HCT116 (cell line): ENCODE measurements around the gene MICU2. TPM values are rescaled to one million over a fixed set of nuclear protein-coding genes. Genes with fewer than 3 reads are reported as not detected.

Experiments
- ATAC-seq: fragments of 200-7000 bp; cut with Tn5 transposase; 2 replicates; pipeline ENCODE4 v1.9.1; 2020; ENCODE audit warnings: mild to moderate bottlenecking, moderate library complexity
- BruUV-seq: library from RNA; stranded (reverse); fragments of 400-500 nt; replicated peaks from 2 replicates; lab custom pipeline; 2021; lab: Mats Ljungman, UMichigan
- CTCF ChIA-PET: fragments of 300-600 bp; sonication (Branson Sonifier 250); formaldehyde crosslinking; loops from one replicate; lab custom pipeline; 2021; ENCODE audit warnings: antibody characterized with exemption; lab: Charles Lee
- POLR2A ChIA-PET: fragments of 300-600, 350-600 bp; sonication (Branson Sonifier 250); formaldehyde crosslinking; loops from one replicate; lab custom pipeline; 2021; ENCODE audit warnings: antibody characterized with exemption; lab: Charles Lee
- RAD21 ChIA-PET, 2 experiments: fragments of 300-600 bp; sonication (Branson Sonifier 250); formaldehyde crosslinking; loops; one replicate each; lab custom pipeline; 2023; ENCODE audit warnings: low total read pairs in 2 of 2; ENCODE audit not compliant: uncharacterized antibody in 2 of 2, unreplicated experiment in 2 of 2, low non-redundant PET in 1 of 2; lab: Charles Lee
- DNase-seq: peaks from one replicate; pipeline ENCODE4 v3.0.0-alpha.2; 2010; ENCODE audit warnings: low read depth, low spot score
- H2AFZ ChIP-seq: fragments of 200-600 bp; shearing (Covaris generic), sonication (generic); 2 replicates; pipeline ENCODE4 v1.6.1; 2017; ENCODE audit warnings: low read depth, mixed run types, mixed read lengths, antibody characterized with exemption, low read length; ENCODE audit not compliant: poor library complexity, severe bottlenecking
- H3K27ac ChIP-seq: 2 replicates; pipeline ENCODE4 v1.5.1; 2012; ENCODE audit warnings: low read depth, low read length
- H3K27me3 ChIP-seq: fragments of 200-600 bp; sonication (generic); 2 replicates; pipeline ENCODE4 v1.6.1; 2016; ENCODE audit warnings: mixed run types, low read length, mixed read lengths; ENCODE audit not compliant: insufficient read depth
- H3K36me3 ChIP-seq, 2 experiments: fragments of 200-500 bp in 1 of 2; fragments of 200-600 bp in 1 of 2; sonication (Bioruptor generic) in 1 of 2; sonication (generic) in 1 of 2; 2 replicates each; pipeline versions ENCODE4 v1.5.1 to v1.6.1; 2014 to 2016; ENCODE audit warnings: low read length in 2 of 2, inconsistent platforms in 1 of 2, mixed read lengths in 1 of 2, mixed run types in 1 of 2; ENCODE audit not compliant: insufficient read depth in 2 of 2, control insufficient read depth in 1 of 2
- H3K4me1 ChIP-seq, 2 experiments: fragments of 200-600 bp in 1 of 2; sonication (generic) in 1 of 2; 2 replicates each; pipeline versions ENCODE4 v1.5.1 to v1.6.1; 2012 to 2017; ENCODE audit warnings: low read length in 2 of 2, inconsistent platforms in 1 of 2, mild to moderate bottlenecking in 1 of 2, mixed read lengths in 1 of 2, mixed run types in 1 of 2, moderate library complexity in 1 of 2; ENCODE audit not compliant: insufficient read depth in 2 of 2, control insufficient read depth in 1 of 2
- H3K4me2 ChIP-seq: fragments of 200-600 bp; sonication (generic); 2 replicates; pipeline ENCODE4 v1.6.1; 2017; ENCODE audit warnings: mixed run types, low read length, mixed read lengths
- H3K4me3 ChIP-seq, 2 experiments: fragments of 200-600 bp in 1 of 2; sonication (generic) in 1 of 2; replicated peaks in 1 of 2; 2 replicates each; pipeline ENCODE4 v1.5.1; 2011 to 2016; ENCODE audit warnings: low read length in 2 of 2, control low read depth in 1 of 2, low read depth in 1 of 2, mild to moderate bottlenecking in 1 of 2, mixed read lengths in 1 of 2, mixed run types in 1 of 2
- H3K79me2 ChIP-seq: fragments of 200-600 bp; sonication (generic); 2 replicates; pipeline ENCODE4 v1.6.1; 2017; ENCODE audit warnings: mild to moderate bottlenecking, mixed run types, low read length, moderate library complexity, mixed read lengths; ENCODE audit not compliant: insufficient read depth
- H3K9ac ChIP-seq: fragments of 200-600 bp; sonication (generic); 2 replicates; pipeline ENCODE4 v1.6.1; 2016; ENCODE audit warnings: low read length, mixed read lengths
- H3K9me2 ChIP-seq: fragments of 200-600 bp; sonication (generic), shearing (Covaris generic); 2 replicates; pipeline ENCODE4 v1.6.1; 2017; ENCODE audit warnings: mixed run types, mild to moderate bottlenecking, moderate library complexity; ENCODE audit not compliant: insufficient read depth
- H3K9me3 ChIP-seq, 2 experiments: fragments of 200-500 bp in 1 of 2; fragments of 200-600 bp in 1 of 2; sonication (Bioruptor generic) in 1 of 2; sonication (generic) in 1 of 2; 2 replicates each; pipeline ENCODE4 v1.6.1; 2014 to 2017; ENCODE audit warnings: low read length in 2 of 2, mixed read lengths in 2 of 2, inconsistent platforms in 1 of 2, low read depth in 1 of 2, mild to moderate bottlenecking in 1 of 2, mixed run types in 1 of 2, moderate library complexity in 1 of 2; ENCODE audit not compliant: control insufficient read depth in 1 of 2, insufficient read depth in 1 of 2
- H4K20me1 ChIP-seq: fragments of 200-600 bp; sonication (generic), shearing (Covaris generic); 2 replicates; pipeline ENCODE4 v1.6.1; 2017; ENCODE audit warnings: mixed run types, mild to moderate bottlenecking, moderate library complexity; ENCODE audit not compliant: insufficient read depth
- ATF3 ChIP-seq: IDR thresholded peaks from 2 replicates; pipeline ENCODE4 v1.6.1; 2012
- ELF1 ChIP-seq: IDR thresholded peaks from 2 replicates; pipeline ENCODE4 v1.6.1; 2012; ENCODE audit warnings: low read depth, borderline replicate concordance
- EZH2 ChIP-seq: fragments of 200-600 bp; sonication (generic); IDR thresholded peaks from 2 replicates; pipeline ENCODE4 v1.6.1; 2017; ENCODE audit warnings: antibody characterized with exemption, mixed run types
- POLR2AphosphoS5 ChIP-seq: IDR thresholded peaks from 2 replicates; pipeline ENCODE4 v1.6.1; 2011; ENCODE audit warnings: mild to moderate bottlenecking, low read depth, low read length, moderate library complexity
- RAD21 ChIP-seq: IDR thresholded peaks from 2 replicates; pipeline ENCODE4 v1.6.1; 2012; ENCODE audit warnings: low read depth, mild to moderate bottlenecking
- REST ChIP-seq: IDR thresholded peaks from 2 replicates; pipeline ENCODE4 v1.6.1; 2012; ENCODE audit warnings: low read depth
- intact Hi-C: fragments of 100-400 bp; cut with micrococcal nuclease; formaldehyde crosslinking; loops from 2 replicates; pipeline ENCODE4 v1.10.0; 2022
- total RNA-seq: library from RNA; stranded (reverse); gene quantifications from one replicate; pipeline ENCODE4 v1.2.1, GENCODE V29; 2021; ENCODE audit not compliant: unreplicated experiment

The MICU2 gene
- total RNA-seq, 1 experiment from 2014 or later: 41.0 TPM

- Histone ChIP-seq H3K27me3 (no peaks in the 10 kb centered on the region), H3K9me2 (no peaks in the 10 kb centered on the region), H3K9me3 (no peaks in the 10 kb centered on the region), H3K36me3 (no peaks in the 10 kb centered on the region), H3K27ac (no peak overlapping the region), H3K9ac (no peak overlapping the region), H2AFZ (no peak overlapping the region), H3K79me2 (no peaks in the 10 kb centered on the region), H3K4me3 (no peak overlapping the region), H4K20me1 (no peaks in the 10 kb centered on the region)
- CTCF ChIA-PET: interaction anchor here (4.0 kb wide), 1 partner anchor 178 kb away, joined by 31 read pairs; no protein-coding TSS in a partner anchor
- POLR2A ChIA-PET: interaction anchor here (0.6 kb wide), 1 partner anchor 58 kb away, joined by 3 read pairs; no protein-coding TSS in a partner anchor
- intact Hi-C loops: loop anchor here (5.0 to 10.0 kb wide), 3 partner anchors 198 to 1280 kb away; partner anchors contain the start of gene GJB2
- TF ChIP-seq ATF3: no peak
- no peak for TF ChIP-seq REST
- no peak for TF ChIP-seq ELF1
- no peak for TF ChIP-seq POLR2AphosphoS5
- no peak for TF ChIP-seq EZH2
- TF ChIP-seq RAD21: no peak
- TF ChIP-seq, all 23 proteins: peak for 0
- Histone ChIP-seq H3K4me1 (peaks cover 0 to 12% of the 10 kb centered on the region in 2 experiments; a peak in 2 of 4 replicates), H3K4me2 (no peak overlapping the region)
- ATAC-seq (no peak), DNase-seq (no peak)
- RAD21 ChIA-PET: no interaction called here
- no TSS peak for BruUV-seq
Measured at GRCh38 chr13:21475115-21475514, 128.9 kb downstream of the MICU2 start.
